ENCODE results near the gene PKD1L1. TPM values are rescaled to one million over a fixed set of nuclear protein-coding genes. Genes with fewer than 3 reads are reported as not detected.

The PKD1L1 gene
- total RNA-seq, 1 experiment from 2014 or later, result not detected

DNA sequence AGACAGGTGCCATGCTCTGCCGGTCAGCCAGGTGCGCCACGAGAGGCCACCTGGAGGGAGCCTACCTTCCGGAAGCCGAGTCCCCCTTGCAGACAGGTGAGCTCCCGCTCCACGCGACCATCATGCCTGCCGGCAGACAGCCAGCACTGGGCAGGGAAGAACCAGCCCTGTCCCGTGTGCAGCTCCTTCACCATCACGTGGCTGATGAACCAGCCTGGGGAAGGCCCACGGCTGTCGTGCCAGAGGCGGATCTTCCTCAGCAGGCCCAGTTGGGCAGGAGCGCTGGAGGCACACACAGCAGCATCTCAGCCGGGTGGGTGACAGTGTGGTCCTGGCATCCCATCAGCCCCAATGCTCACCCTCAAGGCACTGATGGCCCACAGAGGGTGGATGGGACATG is 108.9 kb downstream of the PKD1L1 start:
- CTCF ChIA-PET, result interaction anchor here (0.6 to 1.5 kb wide), 3 partner anchors 105 to 573 kb away, joined by 3 to 4 read pairs (median 3); no protein-coding TSS in a partner anchor
- BruUV-seq (replicated peaks), result no TSS peak
- H3K9me3 Mint-ChIP-seq (ENCODE audit: unreplicated experiment), result no peaks in the 10 kb centered on the region

DNA sequence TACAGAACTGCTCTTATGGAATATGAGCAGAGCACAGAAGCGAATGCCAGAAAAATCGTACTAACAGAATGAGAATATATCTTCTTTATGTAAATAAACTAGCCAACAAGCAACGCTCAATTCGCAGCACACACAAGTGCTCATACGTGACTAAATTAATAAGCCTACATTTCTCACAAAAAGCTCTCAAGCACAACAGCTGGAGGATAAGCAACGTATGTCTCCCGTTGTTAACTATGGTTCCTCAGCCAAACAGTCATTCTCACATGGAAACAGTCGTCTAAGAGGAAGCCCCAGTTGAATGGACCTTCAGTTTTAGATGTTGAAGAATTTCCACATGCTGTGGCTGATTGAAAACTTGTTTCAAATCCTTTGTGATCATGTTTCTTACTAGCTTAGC is 110.4 kb downstream of the PKD1L1 start:
- no peak for DNase-seq (ENCODE audit: unreplicated experiment)
- TF ChIP-seq, protein P1, sequence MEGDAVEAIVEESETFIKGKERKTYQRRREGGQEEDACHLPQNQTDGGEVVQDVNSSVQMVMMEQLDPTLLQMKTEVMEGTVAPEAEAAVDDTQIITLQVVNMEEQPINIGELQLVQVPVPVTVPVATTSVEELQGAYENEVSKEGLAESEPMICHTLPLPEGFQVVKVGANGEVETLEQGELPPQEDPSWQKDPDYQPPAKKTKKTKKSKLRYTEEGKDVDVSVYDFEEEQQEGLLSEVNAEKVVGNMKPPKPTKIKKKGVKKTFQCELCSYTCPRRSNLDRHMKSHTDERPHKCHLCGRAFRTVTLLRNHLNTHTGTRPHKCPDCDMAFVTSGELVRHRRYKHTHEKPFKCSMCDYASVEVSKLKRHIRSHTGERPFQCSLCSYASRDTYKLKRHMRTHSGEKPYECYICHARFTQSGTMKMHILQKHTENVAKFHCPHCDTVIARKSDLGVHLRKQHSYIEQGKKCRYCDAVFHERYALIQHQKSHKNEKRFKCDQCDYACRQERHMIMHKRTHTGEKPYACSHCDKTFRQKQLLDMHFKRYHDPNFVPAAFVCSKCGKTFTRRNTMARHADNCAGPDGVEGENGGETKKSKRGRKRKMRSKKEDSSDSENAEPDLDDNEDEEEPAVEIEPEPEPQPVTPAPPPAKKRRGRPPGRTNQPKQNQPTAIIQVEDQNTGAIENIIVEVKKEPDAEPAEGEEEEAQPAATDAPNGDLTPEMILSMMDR (IDR thresholded peaks at IDR 0.05; ENCODE audit: unreplicated experiment), result no peak
- Mint-ChIP-seq H3K4me1 (ENCODE audit: insufficient read depth, unreplicated experiment) (no peaks in the 10 kb centered on the region), H3K27me3 (ENCODE audit: insufficient read depth, unreplicated experiment) (no peaks in the 10 kb centered on the region), H3K9me3 (ENCODE audit: unreplicated experiment) (no peaks in the 10 kb centered on the region), H3K4me3 (ENCODE audit: unreplicated experiment) (no peak overlapping the region), H3K36me3 (ENCODE audit: insufficient read depth, unreplicated experiment) (no peaks in the 10 kb centered on the region), H3K27ac (ENCODE audit: low read depth, unreplicated experiment) (no peak overlapping the region)
- BruUV-seq (replicated peaks), result no TSS peak
- ChIA-PET POLR2A (interaction anchor here (0.5 kb wide), 1 partner anchor 261 kb away, joined by 3 read pairs; no protein-coding TSS in a partner anchor), CTCF (interaction anchor here (0.6 to 1.5 kb wide), 3 partner anchors 107 to 317 kb away, joined by 3 to 4 read pairs (median 3); no protein-coding TSS in a partner anchor)
- intact Hi-C loops (cut with micrococcal nuclease), result no loop called here

More for the DNA sequence above, 108.9 kb downstream of the PKD1L1 start:
- TF ChIP-seq, protein P1 (IDR thresholded peaks at IDR 0.05; ENCODE audit: unreplicated experiment), result no peak
- Mint-ChIP-seq H3K4me3 (ENCODE audit: unreplicated experiment) (no peak overlapping the region), H3K27ac (ENCODE audit: low read depth, unreplicated experiment) (no peak overlapping the region), H3K27me3 (ENCODE audit: insufficient read depth, unreplicated experiment) (peaks cover 12% of the 10 kb centered on the region), H3K36me3 (ENCODE audit: insufficient read depth, unreplicated experiment) (no peaks in the 10 kb centered on the region), H3K4me1 (ENCODE audit: insufficient read depth, unreplicated experiment) (no peaks in the 10 kb centered on the region)
- DNase-seq (ENCODE audit: unreplicated experiment), result no peak
- intact Hi-C loops (cut with micrococcal nuclease), result no loop called here
- POLR2A ChIA-PET, result no interaction called here

DNA sequence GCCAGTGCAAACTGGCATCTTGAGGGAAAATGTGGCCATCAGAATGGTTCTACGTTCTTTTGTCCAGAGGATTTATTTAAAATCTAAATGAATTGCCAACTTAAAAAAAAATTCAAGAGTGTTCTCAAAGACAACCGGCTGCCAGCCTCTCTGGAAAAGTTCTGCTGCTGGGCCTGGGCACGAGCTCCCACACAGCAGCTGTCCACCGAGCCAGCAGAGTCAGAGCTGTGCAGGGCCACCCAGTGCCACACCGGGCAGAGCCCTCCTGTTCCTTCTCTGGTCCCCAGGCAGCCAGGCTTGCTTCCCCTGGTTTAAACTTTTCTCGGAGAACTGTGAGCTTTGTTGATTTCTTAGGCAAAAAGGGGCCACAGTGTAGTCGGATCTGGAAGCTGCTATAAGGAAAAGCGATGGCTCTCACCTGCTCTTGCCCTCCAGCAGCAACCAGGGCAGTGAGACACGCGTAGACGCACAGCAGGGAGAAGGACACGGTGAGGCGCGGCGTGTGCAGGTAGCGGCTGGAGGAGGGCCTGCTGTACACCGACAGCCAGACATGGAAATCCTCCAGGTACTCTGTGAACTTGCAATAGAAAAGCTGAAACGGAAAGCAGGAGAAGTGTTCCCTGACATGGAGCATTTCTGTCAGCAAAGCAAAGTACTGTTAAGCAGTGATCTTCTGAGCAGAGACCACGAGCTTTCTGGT is 111.6 kb downstream of the PKD1L1 start:
- CTCF ChIA-PET, result interaction anchor here (0.6 kb wide), 1 partner anchor 366 kb away, joined by 3 read pairs; no protein-coding TSS in a partner anchor
- TF ChIP-seq, protein P1 (IDR thresholded peaks at IDR 0.05; ENCODE audit: unreplicated experiment), result no peak
- no peak for DNase-seq (ENCODE audit: unreplicated experiment)
- Mint-ChIP-seq H3K27me3 (ENCODE audit: insufficient read depth, unreplicated experiment) (no peaks in the 10 kb centered on the region), H3K27ac (ENCODE audit: low read depth, unreplicated experiment) (no peak overlapping the region), H3K4me1 (ENCODE audit: insufficient read depth, unreplicated experiment) (no peaks in the 10 kb centered on the region), H3K4me3 (ENCODE audit: unreplicated experiment) (no peak overlapping the region), H3K9me3 (ENCODE audit: unreplicated experiment) (no peaks in the 10 kb centered on the region), H3K36me3 (ENCODE audit: insufficient read depth, unreplicated experiment) (no peaks in the 10 kb centered on the region)
- no TSS peak for BruUV-seq (replicated peaks)
- intact Hi-C loops (cut with micrococcal nuclease), result no loop called here
- POLR2A ChIA-PET, result interaction anchor here (0.7 to 0.9 kb wide), 3 partner anchors 9 to 1934 kb away, joined by 3 read pairs; no protein-coding TSS in a partner anchor

DNA sequence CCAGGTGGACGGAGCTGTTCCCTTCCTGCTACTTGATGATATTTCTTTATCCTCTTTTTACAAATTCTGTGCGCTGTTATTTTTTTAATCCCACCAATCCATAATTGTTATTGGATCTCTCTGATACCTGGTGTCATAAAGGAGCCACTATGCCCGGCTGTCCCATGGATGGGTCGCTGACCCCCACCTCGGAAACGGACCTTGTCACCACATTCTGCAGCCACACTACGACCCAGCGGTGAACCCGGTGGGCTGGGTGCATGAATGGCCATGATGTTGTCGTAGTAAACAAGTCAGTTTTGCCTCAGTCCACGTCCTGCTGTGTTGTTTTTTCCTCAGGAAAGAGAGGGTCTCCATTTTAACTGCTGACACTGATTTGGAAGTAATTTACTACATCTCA is 112.2 kb downstream of the PKD1L1 start:
- Mint-ChIP-seq H3K27ac (ENCODE audit: low read depth, unreplicated experiment) (no peak overlapping the region), H3K4me1 (ENCODE audit: insufficient read depth, unreplicated experiment) (no peaks in the 10 kb centered on the region), H3K27me3 (ENCODE audit: insufficient read depth, unreplicated experiment) (no peaks in the 10 kb centered on the region), H3K9me3 (ENCODE audit: unreplicated experiment) (no peaks in the 10 kb centered on the region), H3K36me3 (ENCODE audit: insufficient read depth, unreplicated experiment) (no peaks in the 10 kb centered on the region), H3K4me3 (ENCODE audit: unreplicated experiment) (no peak overlapping the region)
- no peak for DNase-seq (ENCODE audit: unreplicated experiment)
- BruUV-seq (replicated peaks), result no TSS peak
- TF ChIP-seq, protein P1 (IDR thresholded peaks at IDR 0.05; ENCODE audit: unreplicated experiment), result no peak
- intact Hi-C loops (cut with micrococcal nuclease), result no loop called here
- POLR2A ChIA-PET, result interaction anchor here (0.7 kb wide), 1 partner anchor 1933 kb away, joined by 3 read pairs; no protein-coding TSS in a partner anchor
- CTCF ChIA-PET, result interaction anchor here (0.6 kb wide), 1 partner anchor 365 kb away, joined by 3 read pairs; no protein-coding TSS in a partner anchor

All from MCF 10A (cell line).